Keratinocyte (primary cell): ENCODE measurements around the gene BCL2L12. TPM values are rescaled to one million over a fixed set of nuclear protein-coding genes. Genes with fewer than 3 reads are reported as not detected.

Source experiments
- DNase-seq: peaks from one replicate; pipeline ENCODE4 v3.0.0-alpha.2; 2011; ENCODE audit warnings: low read depth, missing footprints, low spot score
- FAIRE-seq: peaks from 2 replicates; lab custom pipeline; 2011; peaks lifted over from hg19 to GRCh38; lab: Jason Lieb, UNC
- H2AFZ ChIP-seq: 2 replicates; pipeline ENCODE4 v1.6.0; 2012; ENCODE audit warnings: low read length, control low read depth, inconsistent platforms; ENCODE audit not compliant: control insufficient read depth
- H3K27ac ChIP-seq: 2 replicates; pipeline ENCODE4 v1.5.1; 2011; ENCODE audit warnings: low read length; ENCODE audit not compliant: control insufficient read depth, insufficient read depth
- H3K27me3 ChIP-seq: 3 replicates; pipeline ENCODE4 v1.6.0; 2011; ENCODE audit warnings: low read length; ENCODE audit not compliant: control insufficient read depth, insufficient read depth; ENCODE audit errors: extremely low read depth
- H3K36me3 ChIP-seq, 2 experiments: 2 replicates in 1 of 2; 3 replicates in 1 of 2; pipeline ENCODE4 v1.5.1; 2011; ENCODE audit warnings: low read length in 2 of 2, mild to moderate bottlenecking in 1 of 2; ENCODE audit not compliant: control insufficient read depth in 2 of 2, insufficient read depth in 2 of 2; ENCODE audit errors: extremely low read depth in 1 of 2
- H3K4me1 ChIP-seq: 3 replicates; pipeline ENCODE4 v1.5.1; 2011; ENCODE audit warnings: low read length; ENCODE audit not compliant: control insufficient read depth, insufficient read depth; ENCODE audit errors: extremely low read depth
- H3K4me2 ChIP-seq: 3 replicates; pipeline ENCODE4 v1.6.0; 2011; ENCODE audit warnings: low read depth, low read length; ENCODE audit not compliant: control insufficient read depth, insufficient read depth; ENCODE audit errors: extremely low read depth
- H3K4me3 ChIP-seq, 3 experiments: fragments of 200-600 bp in 1 of 3; sonication (generic) in 1 of 3; 2 replicates in 2 of 3; 3 replicates in 1 of 3; pipeline ENCODE4 v1.5.1; 2011 to 2016; ENCODE audit warnings: low read length in 3 of 3, mild to moderate bottlenecking in 3 of 3, control low read depth in 2 of 3, inconsistent platforms in 1 of 3, low read depth in 1 of 3, mixed read lengths in 1 of 3, mixed run types in 1 of 3, moderate library complexity in 1 of 3; ENCODE audit not compliant: control insufficient read depth in 2 of 3, insufficient read depth in 2 of 3; ENCODE audit errors: extremely low read depth in 1 of 3
- H3K79me2 ChIP-seq: 2 replicates; pipeline ENCODE4 v1.6.0; 2012; ENCODE audit warnings: low read length; ENCODE audit not compliant: control insufficient read depth, insufficient read depth
- H3K9ac ChIP-seq: 3 replicates; pipeline ENCODE4 v1.6.0; 2011; ENCODE audit warnings: low read length; ENCODE audit not compliant: control insufficient read depth, insufficient read depth; ENCODE audit errors: extremely low read depth
- H3K9me1 ChIP-seq: 3 replicates; pipeline ENCODE4 v1.6.0; 2011; ENCODE audit warnings: low read length; ENCODE audit not compliant: control insufficient read depth, insufficient read depth; ENCODE audit errors: extremely low read depth
- H3K9me3 ChIP-seq: 2 replicates; pipeline ENCODE4 v1.5.1; 2012; ENCODE audit warnings: low read depth, low read length; ENCODE audit not compliant: control insufficient read depth
- H4K20me1 ChIP-seq: 3 replicates; pipeline ENCODE4 v1.6.0; 2011; ENCODE audit warnings: low read length; ENCODE audit not compliant: control insufficient read depth, insufficient read depth; ENCODE audit errors: extremely low read depth
- EZH2 ChIP-seq: IDR thresholded peaks from one replicate; pipeline ENCODE4 v1.6.1; 2012; ENCODE audit warnings: inconsistent platforms, mild to moderate bottlenecking, low read length, moderate library complexity
- dilution Hi-C: fragments of 300-500 bp; cut with MboI; formaldehyde crosslinking; loops from one replicate; pipeline ENCODE4 v1.7.0; 2020; ENCODE audit warnings: low sequenced_read_pairs; ENCODE audit not compliant: extremely low pct_ligation_motif_present
- polyA plus RNA-seq, 5 experiments: library from polyadenylated mRNA; depleted of rRNA in 3 of 5; stranded (reverse) in 3 of 5; stranded (forward) in 1 of 5; unstranded in 1 of 5; fragments of >200 nt; gene quantifications; 1 replicate in 1 of 5; 2 replicates in 3 of 5; 3 replicates in 1 of 5; pipeline versions ENCODE4 v1.2.1 to v1.2.3, GENCODE V29; 2011 to 2012; ENCODE audit warnings: missing spikeins in 2 of 5, low read depth in 1 of 5, low replicate concordance in 1 of 5
- TF ChIP-seq, protein P1 (sequence below), 3 experiments: IDR thresholded peaks in 1 of 3; conservative IDR thresholded peaks in 1 of 3; optimal IDR thresholded peaks in 1 of 3; 2 replicates in 2 of 3; 3 replicates in 1 of 3; pipeline versions ENCODE3 to v1.5.1; 2011; ENCODE audit warnings: low read length in 3 of 3, mild to moderate bottlenecking in 3 of 3, moderate library complexity in 2 of 3, control low read depth in 1 of 3, inconsistent platforms in 1 of 3; ENCODE audit not compliant: insufficient read depth in 2 of 3; ENCODE audit errors: extremely low read depth in 1 of 3

BCL2L12 gene
- polyA plus RNA-seq, 1 donor (not counting 4 experiments of a cell fraction or from before 2014, with no cell fraction given) = 14.8 TPM

DNA sequence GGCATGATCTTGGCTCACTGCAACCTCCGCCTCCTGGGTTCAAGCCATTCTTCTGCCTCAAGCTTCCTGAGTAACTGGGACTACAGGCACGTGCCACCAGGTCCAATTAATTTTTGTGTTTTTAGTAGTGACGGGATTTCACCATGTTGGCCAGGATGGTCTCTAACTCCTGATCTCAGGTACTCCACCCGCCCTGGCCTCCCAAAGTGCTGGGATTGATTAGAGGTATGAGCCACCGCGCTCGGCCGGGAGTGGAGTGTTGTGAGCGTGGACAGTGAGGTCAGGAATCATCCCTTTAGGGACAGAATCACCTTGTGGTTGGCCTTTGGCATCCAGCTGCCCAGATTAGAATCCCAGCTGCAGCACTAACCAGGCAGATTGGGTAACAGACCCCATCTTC is 36.1 kb upstream of the BCL2L12 start:
- H3K9me3 ChIP-seq = no peaks in the 10 kb centered on the region
- H3K27me3 ChIP-seq = no peaks in the 10 kb centered on the region
- H3K79me2 ChIP-seq = no peaks in the 10 kb centered on the region
- no peak overlapping the region for H3K4me2 ChIP-seq
- H3K4me1 ChIP-seq = peaks cover 3% of the 10 kb centered on the region
- no peaks in the 10 kb centered on the region for H3K9me1 ChIP-seq
- H3K27ac ChIP-seq = no peak overlapping the region
- H3K4me3 ChIP-seq = no peak overlapping the region
- H4K20me1 ChIP-seq = no peaks in the 10 kb centered on the region
- H2AFZ ChIP-seq = no peak overlapping the region
- DNase-seq (no peak), FAIRE-seq (no peak)
- dilution Hi-C loops = no loop called here
- peaks cover 0 to 7% of the 10 kb centered on the region in 2 experiments for H3K36me3 ChIP-seq
- no peak overlapping the region for H3K9ac ChIP-seq
- TF ChIP-seq EZH2 = no peak
- TF ChIP-seq, protein P1, sequence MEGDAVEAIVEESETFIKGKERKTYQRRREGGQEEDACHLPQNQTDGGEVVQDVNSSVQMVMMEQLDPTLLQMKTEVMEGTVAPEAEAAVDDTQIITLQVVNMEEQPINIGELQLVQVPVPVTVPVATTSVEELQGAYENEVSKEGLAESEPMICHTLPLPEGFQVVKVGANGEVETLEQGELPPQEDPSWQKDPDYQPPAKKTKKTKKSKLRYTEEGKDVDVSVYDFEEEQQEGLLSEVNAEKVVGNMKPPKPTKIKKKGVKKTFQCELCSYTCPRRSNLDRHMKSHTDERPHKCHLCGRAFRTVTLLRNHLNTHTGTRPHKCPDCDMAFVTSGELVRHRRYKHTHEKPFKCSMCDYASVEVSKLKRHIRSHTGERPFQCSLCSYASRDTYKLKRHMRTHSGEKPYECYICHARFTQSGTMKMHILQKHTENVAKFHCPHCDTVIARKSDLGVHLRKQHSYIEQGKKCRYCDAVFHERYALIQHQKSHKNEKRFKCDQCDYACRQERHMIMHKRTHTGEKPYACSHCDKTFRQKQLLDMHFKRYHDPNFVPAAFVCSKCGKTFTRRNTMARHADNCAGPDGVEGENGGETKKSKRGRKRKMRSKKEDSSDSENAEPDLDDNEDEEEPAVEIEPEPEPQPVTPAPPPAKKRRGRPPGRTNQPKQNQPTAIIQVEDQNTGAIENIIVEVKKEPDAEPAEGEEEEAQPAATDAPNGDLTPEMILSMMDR (optimal IDR thresholded peaks at IDR 0.05 in 1 of 3, IDR thresholded peaks at IDR 0.05 in 1 of 3, conservative IDR thresholded peaks at IDR 0.05 in 1 of 3; ENCODE audit: extremely low read depth in 1 of 3, insufficient read depth in 2 of 3, low read length in 3 of 3) = no peak

DNA sequence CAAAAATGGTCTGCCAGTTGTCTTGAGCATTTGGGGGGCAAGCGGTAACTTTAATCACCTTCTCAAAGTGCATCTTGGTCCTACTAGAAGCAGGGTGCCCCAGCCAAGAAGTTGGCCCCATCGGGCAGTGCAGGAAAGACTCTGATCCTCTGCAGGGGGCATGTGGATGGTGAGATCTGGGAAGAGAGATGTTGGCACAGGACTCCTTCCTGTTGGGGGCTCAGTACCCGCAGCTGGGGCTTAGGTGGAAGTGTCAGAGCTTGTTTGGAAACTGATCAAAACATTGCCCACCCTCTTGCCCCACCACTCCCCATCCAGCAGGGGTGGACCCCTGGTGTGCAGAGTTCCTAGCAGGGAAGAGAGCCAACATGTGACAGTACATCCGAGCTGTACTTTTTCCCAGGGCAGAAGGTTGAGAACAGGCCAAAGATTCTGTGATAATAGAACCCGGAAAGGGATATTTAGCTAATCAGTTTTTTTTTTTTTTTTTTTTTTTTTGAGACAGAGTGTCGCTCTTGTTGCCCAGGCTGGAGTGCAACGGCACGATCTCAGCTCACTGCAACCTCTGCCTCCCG is 34.6 kb upstream of the BCL2L12 start:
- H3K9me1 ChIP-seq = no peaks in the 10 kb centered on the region
- H4K20me1 ChIP-seq = no peaks in the 10 kb centered on the region
- no peak overlapping the region for H2AFZ ChIP-seq
- TF ChIP-seq, protein P1 (optimal IDR thresholded peaks at IDR 0.05 in 1 of 3, IDR thresholded peaks at IDR 0.05 in 1 of 3, conservative IDR thresholded peaks at IDR 0.05 in 1 of 3; ENCODE audit: extremely low read depth in 1 of 3, insufficient read depth in 2 of 3, low read length in 3 of 3) = no peak
- no peak for TF ChIP-seq EZH2
- dilution Hi-C loops = no loop called here
- H3K4me1 ChIP-seq = peaks cover 3% of the 10 kb centered on the region
- H3K9ac ChIP-seq = no peak overlapping the region
- FAIRE-seq (no peak), DNase-seq (no peak)
- no peak overlapping the region for H3K4me3 ChIP-seq
- peaks cover 7 to 12% of the 10 kb centered on the region in 2 experiments for H3K36me3 ChIP-seq
- H3K27ac ChIP-seq = no peak overlapping the region
- no peaks in the 10 kb centered on the region for H3K79me2 ChIP-seq
- H3K27me3 ChIP-seq = no peaks in the 10 kb centered on the region
- H3K4me2 ChIP-seq = no peak overlapping the region
- no peaks in the 10 kb centered on the region for H3K9me3 ChIP-seq
